ENCODE data around the gene ELL2.

- no peak for TF ChIP-seq POLR2A (IDR thresholded peaks at IDR 0.05; ENCODE audit: low read depth, low read length)
- TF ChIP-seq POLR2AphosphoS5 (IDR thresholded peaks at IDR 0.05; ENCODE audit: low read depth, low read length): no peak
Measured at GRCh38 chr5:95983080-95983479, 21.4 kb upstream of the ELL2 start.
